Mucosa of stomach (tissue), 1 donor: Measurements from ENCODE around the gene NUP98.

Source experiments
- H3K27me3 ChIP-seq: one replicate; pipeline ENCODE4 v1.7.0; 2013; ENCODE audit warnings: mild to moderate bottlenecking, low read length; ENCODE audit not compliant: control insufficient read depth, insufficient read depth
- H3K36me3 ChIP-seq: one replicate; pipeline ENCODE4 v1.7.0; 2013; ENCODE audit warnings: low read length; ENCODE audit not compliant: control insufficient read depth, insufficient read depth
- H3K4me1 ChIP-seq: one replicate; pipeline ENCODE4 v1.7.0; 2013; ENCODE audit warnings: mild to moderate bottlenecking, low read length; ENCODE audit not compliant: control insufficient read depth, insufficient read depth
- H3K4me3 ChIP-seq: one replicate; pipeline ENCODE4 v1.7.0; 2013; ENCODE audit warnings: low read length
- H3K9ac ChIP-seq: one replicate; pipeline ENCODE4 v1.7.0; 2013; ENCODE audit warnings: mild to moderate bottlenecking, low read length, moderate library complexity
- H3K9me3 ChIP-seq: one replicate; pipeline ENCODE4 v1.7.0; 2013; ENCODE audit warnings: mild to moderate bottlenecking, low read length, moderate library complexity; ENCODE audit not compliant: control insufficient read depth
- donor health status: Pancreatic carcinoma.

Gene NUP98

GRCh38 chr11:3641191-3641590, 156.2 kb downstream of the NUP98 start:
- no peaks in the 10 kb centered on the region for H3K36me3 ChIP-seq
- H3K27me3 ChIP-seq, result peaks cover 3% of the 10 kb centered on the region
- H3K9ac ChIP-seq, result no peak overlapping the region
- no peaks in the 10 kb centered on the region for H3K9me3 ChIP-seq
- peaks cover 15% of the 10 kb centered on the region for H3K4me1 ChIP-seq
- H3K4me3 ChIP-seq, result no peak overlapping the region

- no peak overlapping the region for H3K9ac ChIP-seq
- no peak overlapping the region for H3K4me3 ChIP-seq
- H3K4me1 ChIP-seq, result peaks cover 11% of the 10 kb centered on the region
- peaks cover 3% of the 10 kb centered on the region for H3K27me3 ChIP-seq
- H3K36me3 ChIP-seq, result no peaks in the 10 kb centered on the region
- H3K9me3 ChIP-seq, result no peaks in the 10 kb centered on the region
These were observed 157.5 kb downstream of the NUP98 start for GRCh38 chr11:3639841-3640240.

- peaks cover 10% of the 10 kb centered on the region for H3K4me1 ChIP-seq
- no peak overlapping the region for H3K9ac ChIP-seq
- no peaks in the 10 kb centered on the region for H3K9me3 ChIP-seq
- no peaks in the 10 kb centered on the region for H3K36me3 ChIP-seq
- H3K27me3 ChIP-seq, result peaks cover under 1% of the 10 kb centered on the region
- no peak overlapping the region for H3K4me3 ChIP-seq
These were observed 158.8 kb downstream of the NUP98 start for GRCh38 chr11:3638513-3638912.

- no peak overlapping the region for H3K4me3 ChIP-seq
- H3K4me1 ChIP-seq, result no peaks in the 10 kb centered on the region
- H3K27me3 ChIP-seq, result no peaks in the 10 kb centered on the region
- H3K9me3 ChIP-seq, result no peaks in the 10 kb centered on the region
- no peak overlapping the region for H3K9ac ChIP-seq
- H3K36me3 ChIP-seq, result no peaks in the 10 kb centered on the region
These were observed 160.2 kb downstream of the NUP98 start for GRCh38 chr11:3637201-3637600.

- H3K27me3 ChIP-seq, result no peaks in the 10 kb centered on the region
- no peaks in the 10 kb centered on the region for H3K4me1 ChIP-seq
- no peaks in the 10 kb centered on the region for H3K36me3 ChIP-seq
- no peak overlapping the region for H3K9ac ChIP-seq
- no peaks in the 10 kb centered on the region for H3K9me3 ChIP-seq
- no peak overlapping the region for H3K4me3 ChIP-seq
These were observed 161.5 kb downstream of the NUP98 start for GRCh38 chr11:3635641-3636375.

GRCh38 chr11:3632070-3632660, 165.2 kb downstream of the NUP98 start:
- Histone ChIP-seq H3K27me3 (no peaks in the 10 kb centered on the region), H3K4me1 (no peaks in the 10 kb centered on the region), H3K36me3 (no peaks in the 10 kb centered on the region), H3K4me3 (no peak overlapping the region), H3K9me3 (no peaks in the 10 kb centered on the region), H3K9ac (no peak overlapping the region)

- Histone ChIP-seq H3K4me3 (no peak overlapping the region), H3K9ac (no peak overlapping the region), H3K9me3 (no peaks in the 10 kb centered on the region), H3K27me3 (no peaks in the 10 kb centered on the region), H3K4me1 (no peaks in the 10 kb centered on the region), H3K36me3 (no peaks in the 10 kb centered on the region)
These were observed 166.0 kb downstream of the NUP98 start for GRCh38 chr11:3631331-3631730.

- Histone ChIP-seq H3K4me1 (no peaks in the 10 kb centered on the region), H3K27me3 (no peaks in the 10 kb centered on the region), H3K9ac (no peak overlapping the region), H3K4me3 (no peak overlapping the region), H3K9me3 (no peaks in the 10 kb centered on the region), H3K36me3 (no peaks in the 10 kb centered on the region)
These were observed 170.1 kb downstream of the NUP98 start for GRCh38 chr11:3627291-3627690.

GRCh38 chr11:3626250-3626960, 170.9 kb downstream of the NUP98 start:
- Histone ChIP-seq H3K27me3 (no peaks in the 10 kb centered on the region), H3K9ac (no peak overlapping the region), H3K9me3 (no peaks in the 10 kb centered on the region), H3K4me3 (no peak overlapping the region), H3K4me1 (no peaks in the 10 kb centered on the region), H3K36me3 (no peaks in the 10 kb centered on the region)
